ENCODE data around the gene PGA5.
"Not testable (repeated sequence)": the region's sequence is repeated elsewhere in the genome, so short reads cannot be mapped to it uniquely, and the experiment has no call there.

Gene PGA5

DNA sequence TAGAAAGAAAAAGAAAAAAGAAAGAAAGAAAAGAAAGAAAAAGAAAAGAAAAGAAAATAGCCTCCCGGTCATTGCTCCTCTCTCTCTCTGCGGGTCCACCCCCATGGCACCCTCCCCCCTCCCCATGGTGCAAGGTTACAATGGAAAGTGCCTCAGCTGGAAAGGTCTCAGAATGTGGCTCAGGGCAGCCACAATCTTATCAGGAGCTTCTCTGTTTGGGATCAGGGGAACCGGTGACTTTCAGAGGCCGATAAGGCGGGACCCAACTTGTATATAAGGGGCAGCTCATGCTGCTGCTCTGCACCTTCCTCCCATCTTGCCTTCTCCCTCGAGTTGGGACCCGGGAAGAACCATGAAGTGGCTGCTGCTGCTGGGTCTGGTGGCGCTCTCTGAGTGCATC, at the start of gene PGA5:
PGA5 (plus strand) TSS at position 301 of the 400 bp plus-strand sequence; CDS start at position 353, 52 bp downstream.
- H3K9me3 ChIP-seq (ENCODE audit: control insufficient read depth, insufficient read depth, low read length); H3K36me3 ChIP-seq (ENCODE audit: control insufficient read depth, insufficient read depth, low read length); H3K27me3 ChIP-seq (ENCODE audit: control insufficient read depth, insufficient read depth, low read length); H3K4me3 ChIP-seq (ENCODE audit: low read length); H3K27ac ChIP-seq (ENCODE audit: low read length); H3K4me1 ChIP-seq (ENCODE audit: control insufficient read depth, insufficient read depth, low read length); DNase-seq (ENCODE audit: low read depth, low spot score): not testable (repeated sequence)
- no CpG with 5 or more reads among the region's 8 CpGs for WGBS (ENCODE audit: insufficient coverage, insufficient read length)

DNA sequence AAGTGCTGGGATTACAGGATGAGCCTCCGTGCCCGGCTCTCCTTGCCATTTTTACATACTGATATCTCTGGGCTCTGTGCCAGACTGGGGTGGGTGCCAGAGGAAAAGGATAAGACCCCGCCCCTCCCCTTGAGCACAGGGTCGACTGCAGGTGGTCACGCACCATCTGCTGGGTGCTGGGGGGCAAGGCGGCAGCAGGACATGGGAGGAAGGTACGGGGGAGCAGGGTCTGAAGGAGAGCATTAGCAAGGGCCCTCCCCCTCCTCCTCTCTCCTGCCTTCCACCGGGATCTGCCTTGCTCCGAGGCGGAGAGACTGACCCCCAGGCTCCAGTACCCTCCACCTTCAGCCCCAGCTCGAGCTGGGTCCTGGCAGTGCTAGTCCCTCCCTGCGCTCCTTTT, 47.4 kb upstream of the PGA5 start:
- Histone ChIP-seq H3K36me3 (ENCODE audit: control insufficient read depth, insufficient read depth, low read length) (no peaks in the 10 kb centered on the region), H3K4me1 (ENCODE audit: control insufficient read depth, insufficient read depth, low read length) (peaks cover 2% of the 10 kb centered on the region), H3K27me3 (ENCODE audit: control insufficient read depth, insufficient read depth, low read length) (no peaks in the 10 kb centered on the region), H3K9me3 (ENCODE audit: control insufficient read depth, insufficient read depth, low read length) (no peaks in the 10 kb centered on the region), H3K27ac (ENCODE audit: low read length) (no peak overlapping the region), H3K4me3 (ENCODE audit: low read length) (no peak overlapping the region)
- DNase-seq (ENCODE audit: low read depth, low spot score) = no peak
- WGBS (ENCODE audit: insufficient coverage, insufficient read length) = no CpG with 5 or more reads among the region's 12 CpGs

DNA sequence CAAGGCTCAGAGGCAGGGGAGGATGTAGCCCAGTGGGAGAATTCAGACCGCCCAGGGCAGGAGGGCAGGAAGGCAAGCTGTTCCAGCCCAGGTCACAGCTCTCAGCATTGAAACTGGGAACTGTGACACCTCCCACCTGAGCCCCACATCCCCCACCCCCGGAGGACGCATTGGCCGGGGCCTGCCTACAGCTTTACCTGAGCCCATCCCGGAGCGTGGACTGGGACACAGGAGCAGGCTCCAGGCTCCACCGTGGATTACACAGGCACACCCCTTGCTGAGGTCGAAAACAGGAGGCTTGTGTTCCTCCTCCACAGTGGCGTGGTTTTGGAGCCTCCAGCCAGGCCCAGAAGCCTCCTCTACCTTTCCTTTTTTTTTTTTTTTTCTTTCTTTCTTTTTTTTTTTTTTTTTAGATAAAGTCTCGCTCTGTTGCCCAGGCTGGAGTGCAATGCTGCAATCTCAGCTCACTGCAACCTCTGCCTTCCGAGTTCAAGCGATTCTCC, 46.8 kb upstream of the PGA5 start:
- no peak for DNase-seq (ENCODE audit: low read depth, low spot score)
- Histone ChIP-seq H3K4me3 (ENCODE audit: low read length) (no peak overlapping the region), H3K36me3 (ENCODE audit: control insufficient read depth, insufficient read depth, low read length) (no peaks in the 10 kb centered on the region), H3K27me3 (ENCODE audit: control insufficient read depth, insufficient read depth, low read length) (no peaks in the 10 kb centered on the region), H3K4me1 (ENCODE audit: control insufficient read depth, insufficient read depth, low read length) (peaks cover 2% of the 10 kb centered on the region), H3K27ac (ENCODE audit: low read length) (no peak overlapping the region), H3K9me3 (ENCODE audit: control insufficient read depth, insufficient read depth, low read length) (no peaks in the 10 kb centered on the region)
- no CpG with 5 or more reads among the region's 12 CpGs for WGBS (ENCODE audit: insufficient coverage, insufficient read length)

DNA sequence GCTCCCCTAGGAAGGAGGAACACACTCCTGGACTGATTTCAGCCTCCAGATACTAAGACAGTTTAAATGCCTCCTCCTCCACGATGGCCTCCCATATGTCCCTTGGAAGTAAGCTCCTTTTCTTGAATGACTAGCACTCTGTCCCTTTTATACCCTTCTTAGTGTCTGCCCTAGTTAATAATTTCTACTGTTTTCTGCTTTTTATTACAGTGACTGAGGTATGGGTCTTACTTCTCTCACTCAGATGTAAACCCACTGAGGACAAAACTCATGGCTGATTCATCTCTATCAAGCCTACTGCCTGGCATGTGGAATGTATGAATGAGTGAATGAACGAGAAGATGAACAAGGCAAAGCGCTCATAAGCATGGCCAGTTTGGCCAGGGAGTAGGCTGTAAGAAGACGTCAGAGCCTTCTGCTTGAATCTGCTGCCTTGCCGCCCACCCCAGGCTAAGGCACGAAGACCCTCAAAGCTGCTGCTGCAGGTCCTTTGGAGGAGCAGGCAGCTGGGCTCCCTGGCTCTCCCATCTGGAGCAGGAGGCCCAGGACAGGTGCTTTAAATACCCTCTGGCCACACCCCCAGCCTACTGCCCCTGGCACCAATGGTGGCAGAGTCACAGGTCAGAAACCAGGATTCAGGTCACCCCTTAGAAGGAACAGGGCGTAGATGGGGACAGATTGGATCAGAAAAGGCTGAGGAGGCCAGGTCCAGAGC, 45.8 kb upstream of the PGA5 start:
- Histone ChIP-seq H3K27me3 (ENCODE audit: control insufficient read depth, insufficient read depth, low read length) (no peaks in the 10 kb centered on the region), H3K27ac (ENCODE audit: low read length) (no peak overlapping the region), H3K4me3 (ENCODE audit: low read length) (no peak overlapping the region), H3K9me3 (ENCODE audit: control insufficient read depth, insufficient read depth, low read length) (no peaks in the 10 kb centered on the region), H3K36me3 (ENCODE audit: control insufficient read depth, insufficient read depth, low read length) (no peaks in the 10 kb centered on the region), H3K4me1 (ENCODE audit: control insufficient read depth, insufficient read depth, low read length) (peaks cover 2% of the 10 kb centered on the region)
- DNase-seq (ENCODE audit: low read depth, low spot score) = no peak
- WGBS (ENCODE audit: insufficient coverage, insufficient read length) = no CpG with 5 or more reads among the region's 7 CpGs

DNA sequence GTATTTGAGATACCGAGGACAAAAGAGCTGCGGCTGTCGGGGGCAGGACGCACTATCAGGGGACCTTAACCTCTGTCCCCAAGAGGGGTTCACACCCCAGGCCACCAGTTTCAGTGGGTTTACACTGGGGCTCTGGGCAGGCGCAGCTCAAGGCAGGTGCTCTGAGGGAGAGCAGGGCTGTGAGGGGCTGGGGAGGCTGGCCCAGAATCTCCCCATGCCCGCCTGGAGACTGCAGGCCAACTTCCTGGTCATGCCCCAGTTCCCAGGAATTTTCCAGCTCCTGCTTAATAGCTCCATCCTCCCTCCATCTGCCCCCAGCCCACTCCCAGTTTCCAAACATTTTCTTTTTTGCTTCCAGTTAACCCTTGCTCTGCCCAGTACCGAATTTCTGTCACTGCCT, 45.3 kb upstream of the PGA5 start:
- H3K4me3 ChIP-seq (ENCODE audit: low read length) = no peak overlapping the region
- H3K27me3 ChIP-seq (ENCODE audit: control insufficient read depth, insufficient read depth, low read length) = no peaks in the 10 kb centered on the region
- no peak for DNase-seq (ENCODE audit: low read depth, low spot score)
- no peaks in the 10 kb centered on the region for H3K36me3 ChIP-seq (ENCODE audit: control insufficient read depth, insufficient read depth, low read length)
- no peaks in the 10 kb centered on the region for H3K9me3 ChIP-seq (ENCODE audit: control insufficient read depth, insufficient read depth, low read length)
- no CpG with 5 or more reads among the region's 7 CpGs for WGBS (ENCODE audit: insufficient coverage, insufficient read length)
- H3K4me1 ChIP-seq (ENCODE audit: control insufficient read depth, insufficient read depth, low read length) = peaks cover 2% of the 10 kb centered on the region
- H3K27ac ChIP-seq (ENCODE audit: low read length) = no peak overlapping the region

DNA sequence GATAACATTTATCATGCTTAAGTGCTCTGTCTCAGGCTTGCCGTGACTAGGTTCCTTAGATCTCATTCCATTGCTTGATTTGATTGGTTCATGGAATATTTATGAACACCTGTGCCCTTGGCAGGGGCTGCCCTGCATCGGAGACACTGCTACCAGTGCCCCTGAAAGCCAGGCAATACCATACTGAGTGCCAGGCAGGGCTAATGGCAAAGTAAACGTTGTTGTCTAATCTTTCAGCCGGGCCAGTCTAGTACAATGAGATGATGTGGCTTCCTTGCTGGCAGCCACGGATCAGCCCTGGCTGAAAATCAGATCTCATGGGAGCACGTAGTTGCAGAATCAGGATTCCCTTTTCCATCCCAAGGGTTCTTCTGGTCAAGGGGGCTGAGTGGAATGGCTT, 42.6 kb upstream of the PGA5 start:
- no peak overlapping the region for H3K27ac ChIP-seq (ENCODE audit: low read length)
- no peaks in the 10 kb centered on the region for H3K36me3 ChIP-seq (ENCODE audit: control insufficient read depth, insufficient read depth, low read length)
- no peak overlapping the region for H3K4me3 ChIP-seq (ENCODE audit: low read length)
- H3K27me3 ChIP-seq (ENCODE audit: control insufficient read depth, insufficient read depth, low read length) = no peaks in the 10 kb centered on the region
- no CpG with 5 or more reads among the region's 6 CpGs for WGBS (ENCODE audit: insufficient coverage, insufficient read length)
- no peak for DNase-seq (ENCODE audit: low read depth, low spot score)
- H3K4me1 ChIP-seq (ENCODE audit: control insufficient read depth, insufficient read depth, low read length) = peaks cover 2% of the 10 kb centered on the region
- H3K9me3 ChIP-seq (ENCODE audit: control insufficient read depth, insufficient read depth, low read length) = no peaks in the 10 kb centered on the region

DNA sequence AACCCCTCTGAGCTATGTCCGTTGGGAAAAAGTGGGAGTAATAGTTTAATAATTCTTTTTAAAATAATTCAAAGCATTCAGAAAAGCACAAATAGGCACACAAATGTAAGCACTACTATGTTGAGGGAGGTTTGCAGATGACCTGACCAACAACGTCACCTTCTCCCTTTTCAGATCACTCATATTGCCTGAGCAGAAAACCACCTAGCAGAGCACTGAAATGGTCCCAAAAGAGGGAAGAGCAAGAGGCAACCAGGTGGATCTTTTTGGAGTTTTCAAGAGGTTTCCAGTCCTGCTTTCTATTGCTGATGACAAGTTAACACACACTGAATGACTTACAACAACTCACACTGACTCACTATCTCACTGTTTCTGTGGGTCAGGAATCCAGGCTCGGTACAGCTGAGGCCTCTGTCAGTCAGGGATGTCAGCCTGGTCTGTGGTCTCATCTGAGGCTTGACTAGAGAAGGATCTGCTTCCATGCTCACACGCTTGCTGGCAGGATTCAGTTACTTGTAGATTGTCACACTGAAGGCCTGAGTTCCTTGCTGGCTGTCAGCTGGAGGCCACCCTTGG, 41.9 kb upstream of the PGA5 start:
- Histone ChIP-seq H3K4me1 (ENCODE audit: control insufficient read depth, insufficient read depth, low read length) (no peaks in the 10 kb centered on the region; the same call in none of the 2 replicates), H3K9me3 (ENCODE audit: control insufficient read depth, insufficient read depth, low read length) (no peaks in the 10 kb centered on the region), H3K36me3 (ENCODE audit: control insufficient read depth, insufficient read depth, low read length) (no peaks in the 10 kb centered on the region), H3K4me3 (ENCODE audit: low read length) (no peak overlapping the region), H3K27ac (ENCODE audit: low read length) (no peak overlapping the region), H3K27me3 (ENCODE audit: control insufficient read depth, insufficient read depth, low read length) (no peaks in the 10 kb centered on the region)
- no peak for DNase-seq (ENCODE audit: low read depth, low spot score)
- WGBS (ENCODE audit: insufficient coverage, insufficient read length) = no CpG with 5 or more reads among the region's 4 CpGs

DNA sequence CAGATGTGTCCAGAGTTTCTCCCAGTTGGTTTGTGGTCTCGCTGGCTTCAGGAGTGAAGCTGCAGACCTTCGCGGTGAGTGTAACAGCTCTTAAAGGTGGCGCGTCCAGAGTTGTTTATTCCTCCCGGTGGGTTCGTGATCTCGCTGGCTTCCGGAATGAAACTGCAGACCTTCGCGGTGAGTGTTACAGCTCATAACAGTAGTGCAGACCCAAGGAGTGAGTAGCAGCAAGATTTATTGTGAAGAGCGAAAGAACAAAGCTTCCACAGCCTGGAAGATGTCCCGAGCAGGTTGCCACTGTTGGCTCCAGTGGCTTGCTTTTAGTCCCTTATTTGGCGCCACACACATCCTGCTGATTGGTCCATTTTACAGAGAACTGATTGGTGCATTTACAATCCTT, 39.5 kb upstream of the PGA5 start:
- no peaks in the 10 kb centered on the region for H3K27me3 ChIP-seq (ENCODE audit: control insufficient read depth, insufficient read depth, low read length)
- H3K9me3 ChIP-seq (ENCODE audit: control insufficient read depth, insufficient read depth, low read length) = no peaks in the 10 kb centered on the region
- whole genome bisulfite sequencing (ENCODE audit: insufficient coverage, insufficient read length) = no CpG with 5 or more reads among the region's 14 CpGs
- H3K4me1 ChIP-seq (ENCODE audit: control insufficient read depth, insufficient read depth, low read length) = no peaks in the 10 kb centered on the region
- H3K4me3 ChIP-seq (ENCODE audit: low read length) = no peak overlapping the region
- H3K36me3 ChIP-seq (ENCODE audit: control insufficient read depth, insufficient read depth, low read length) = no peaks in the 10 kb centered on the region
- H3K27ac ChIP-seq (ENCODE audit: low read length) = no peak overlapping the region
- no peak for DNase-seq (ENCODE audit: low read depth, low spot score)

DNA sequence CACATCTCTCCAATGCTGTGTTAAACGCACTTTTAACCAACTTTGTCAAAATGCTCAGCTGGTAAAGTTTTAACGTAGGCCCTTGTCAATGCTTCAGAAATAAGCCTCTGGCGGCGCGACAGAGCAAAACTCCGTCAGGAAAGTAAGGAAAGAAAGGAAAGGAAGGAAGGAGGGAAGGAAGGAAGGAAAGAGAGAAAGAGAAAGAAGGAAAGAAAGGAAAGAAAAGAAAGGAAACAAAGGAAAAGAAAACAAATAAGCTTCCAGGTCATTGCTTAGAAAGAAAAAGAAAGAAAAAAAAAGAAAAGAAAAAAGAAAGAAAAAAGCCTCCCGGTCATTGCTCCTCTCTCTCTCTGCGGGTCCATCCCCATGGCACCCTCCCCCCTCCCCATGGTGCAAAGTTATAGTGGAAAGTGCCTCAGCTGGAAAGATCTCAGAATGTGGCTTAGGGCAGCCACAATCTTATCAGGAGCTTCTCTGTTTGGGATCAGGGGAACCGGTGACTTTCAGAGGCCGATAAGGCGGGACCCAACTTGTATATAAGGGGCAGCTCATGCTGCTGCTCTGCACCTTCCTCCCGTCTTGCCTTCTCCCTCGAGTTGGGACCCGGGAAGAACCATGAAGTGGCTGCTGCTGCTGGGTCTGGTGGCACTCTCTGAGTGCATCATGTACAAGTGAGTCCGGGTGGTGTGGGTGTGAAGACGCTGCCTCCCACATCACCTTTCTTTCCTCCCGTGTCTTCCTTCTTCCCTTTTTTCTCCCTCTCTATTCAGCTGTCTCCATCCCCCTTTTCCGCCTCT, 37.8 kb upstream of the PGA5 start, which contains the start of gene PGA3:
PGA3 (plus strand) TSS at position 566 of the 797 bp plus-strand sequence; CDS start at position 616, 50 bp downstream.
- DNase-seq (ENCODE audit: low read depth, low spot score); H3K4me1 ChIP-seq (ENCODE audit: control insufficient read depth, insufficient read depth, low read length): not testable (repeated sequence)
- no CpG with 5 or more reads among the region's 18 CpGs for WGBS (ENCODE audit: insufficient coverage, insufficient read length)

DNA sequence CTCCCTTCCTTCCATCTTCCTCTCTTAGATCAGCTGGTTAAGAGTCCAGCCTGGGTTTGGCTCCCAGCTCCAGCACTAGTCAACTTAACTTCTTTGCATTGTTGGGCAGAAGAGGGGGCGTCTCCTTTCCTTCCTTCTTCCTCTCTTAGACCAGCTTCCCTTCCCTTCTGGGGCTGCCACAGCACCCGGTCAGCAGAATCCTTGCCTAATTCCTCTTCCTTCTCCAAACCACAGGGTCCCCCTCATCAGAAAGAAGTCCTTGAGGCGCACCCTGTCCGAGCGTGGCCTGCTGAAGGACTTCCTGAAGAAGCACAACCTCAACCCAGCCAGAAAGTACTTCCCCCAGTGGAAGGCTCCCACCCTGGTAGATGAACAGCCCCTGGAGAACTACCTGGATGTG, 37.1 kb upstream of the PGA5 start:
- not testable (repeated sequence) for DNase-seq (ENCODE audit: low read depth, low spot score); H3K4me3 ChIP-seq (ENCODE audit: low read length); H3K4me1 ChIP-seq (ENCODE audit: control insufficient read depth, insufficient read depth, low read length); H3K27me3 ChIP-seq (ENCODE audit: control insufficient read depth, insufficient read depth, low read length); H3K36me3 ChIP-seq (ENCODE audit: control insufficient read depth, insufficient read depth, low read length); H3K27ac ChIP-seq (ENCODE audit: low read length); H3K9me3 ChIP-seq (ENCODE audit: control insufficient read depth, insufficient read depth, low read length)
- WGBS (ENCODE audit: insufficient coverage, insufficient read length) = no CpG with 5 or more reads among the region's 5 CpGs

More for the DNA sequence above, 37.8 kb upstream of the PGA5 start, which contains the start of gene PGA3:
- not testable (repeated sequence) for H3K27me3 ChIP-seq (ENCODE audit: control insufficient read depth, insufficient read depth, low read length); H3K9me3 ChIP-seq (ENCODE audit: control insufficient read depth, insufficient read depth, low read length); H3K4me3 ChIP-seq (ENCODE audit: low read length); H3K27ac ChIP-seq (ENCODE audit: low read length); H3K36me3 ChIP-seq (ENCODE audit: control insufficient read depth, insufficient read depth, low read length)
